ENCODE measurements around the gene ZNF776.
"Not testable (repeated sequence)": the region's sequence is repeated elsewhere in the genome, so short reads cannot be mapped to it uniquely, and the experiment has no call there.

The ZNF776 gene

GRCh38 chr19:57779220-57779845 lies 32.7 kb downstream of the ZNF776 start:
- no peak for DNase-seq

GRCh38 chr19:57786286-57786685 lies 39.7 kb downstream of the ZNF776 start:
- DNase-seq = no peak

DNA sequence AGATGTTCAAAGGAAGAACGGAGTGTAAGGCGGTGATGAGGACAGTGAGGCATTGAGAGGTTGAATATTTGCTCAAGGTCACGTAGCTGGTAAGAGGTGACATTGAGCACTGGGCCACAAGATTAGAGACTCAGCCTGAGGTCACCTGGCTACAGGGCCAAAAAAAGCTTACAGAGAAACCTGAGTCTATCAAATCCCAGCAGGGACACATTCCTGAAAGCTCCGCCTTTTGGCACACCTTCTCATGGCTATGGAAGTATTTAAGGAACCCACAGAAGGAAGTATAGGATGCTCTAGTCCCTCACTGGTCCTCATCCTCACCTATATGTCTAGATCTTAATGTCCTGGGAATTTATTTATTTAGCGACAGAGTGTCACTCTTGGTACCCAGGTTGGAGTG lies 40.3 kb downstream of the ZNF776 start:
- no peak for DNase-seq

DNA sequence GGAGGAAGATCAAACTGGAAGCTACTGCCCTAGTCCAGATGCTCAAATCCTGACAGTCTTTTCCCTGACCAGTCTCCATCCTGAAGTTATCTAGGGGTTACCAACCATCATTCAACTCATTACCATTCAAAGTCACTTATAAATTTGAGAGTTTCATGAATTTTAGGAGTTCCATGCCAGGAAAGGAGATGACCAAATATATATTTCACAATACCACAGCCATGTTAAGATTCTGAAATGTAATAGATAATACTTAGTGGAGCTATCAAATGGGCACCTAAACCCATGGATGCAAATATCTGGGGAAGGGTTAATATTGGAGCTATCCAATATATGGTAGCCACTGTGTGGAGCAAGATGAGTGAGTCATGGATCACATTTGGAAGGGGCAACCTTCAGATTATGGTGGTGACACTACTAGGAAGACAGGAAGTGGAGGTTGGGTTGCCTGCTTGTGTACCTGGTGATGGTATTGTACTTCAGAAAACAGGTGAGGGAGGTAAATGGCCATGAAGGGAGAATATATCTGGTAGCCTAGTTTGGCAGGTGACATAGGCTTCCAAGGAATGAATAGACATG lies 41.6 kb downstream of the ZNF776 start:
- DNase-seq = no peak

DNA sequence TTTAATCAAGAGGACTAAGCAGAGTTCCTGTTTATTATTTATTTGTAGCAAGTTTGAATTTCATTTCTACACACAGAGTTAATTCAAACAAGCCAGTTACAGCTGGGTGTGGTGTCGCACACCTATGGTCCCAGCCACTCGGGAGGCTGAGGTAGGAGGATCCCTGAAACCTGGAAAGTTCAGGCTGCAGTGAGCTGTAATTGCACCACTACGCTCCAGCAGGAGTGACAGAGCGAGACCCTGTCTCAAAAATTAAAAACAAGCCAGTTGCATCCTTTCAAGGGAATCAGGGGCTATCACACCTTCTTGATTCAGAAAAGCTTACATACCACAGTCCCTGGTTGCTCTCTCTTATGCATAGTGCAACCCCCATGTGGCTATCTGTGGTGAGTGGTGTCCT lies 42.7 kb downstream of the ZNF776 start:
- DNase-seq = no peak

DNA sequence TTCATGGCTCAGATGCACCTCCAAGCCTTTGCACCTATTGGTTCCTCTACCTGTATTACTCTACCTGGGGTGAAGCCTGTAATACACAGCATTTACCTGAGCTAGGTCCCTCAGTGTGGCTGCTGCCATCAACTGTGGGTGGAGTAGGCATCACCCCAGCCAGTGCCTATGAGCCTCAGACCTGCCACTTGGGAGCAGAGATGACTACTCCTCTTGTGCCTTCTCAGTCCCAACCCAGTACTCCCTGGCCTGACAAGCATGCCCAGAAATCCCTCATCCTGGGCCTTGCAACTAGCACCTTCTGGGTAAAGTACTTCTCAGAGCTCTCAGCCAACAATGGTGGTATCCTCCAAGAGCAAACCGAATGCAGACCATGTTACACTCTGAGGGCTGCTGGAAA lies 50.0 kb downstream of the ZNF776 start:
- not testable (repeated sequence) for DNase-seq

- no peak for DNase-seq
Measured at GRCh38 chr19:57800696-57801095, 54.1 kb downstream of the ZNF776 start.

GRCh38 chr19:57802269-57802668 lies 55.7 kb downstream of the ZNF776 start:
- no peak for DNase-seq

DNA sequence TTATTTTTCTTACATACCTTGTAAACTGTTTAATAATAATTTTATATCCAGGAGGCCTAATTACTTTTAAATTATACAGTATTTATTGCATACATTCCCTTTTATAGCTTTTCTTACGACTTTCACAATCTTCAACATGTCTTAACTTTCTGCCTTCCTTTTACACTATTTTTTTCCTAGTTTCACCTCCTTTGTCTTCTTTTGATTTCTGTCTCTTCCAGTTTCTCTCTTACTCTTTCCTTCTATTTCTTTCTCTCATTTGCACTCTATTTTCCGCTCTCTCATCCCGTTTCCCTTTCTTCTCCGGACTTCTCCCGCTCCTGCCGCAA lies 56.6 kb downstream of the ZNF776 start:
- no peak for DNase-seq

- no peak for DNase-seq
Measured at GRCh38 chr19:57803594-57804325, 57.1 kb downstream of the ZNF776 start.

DNA sequence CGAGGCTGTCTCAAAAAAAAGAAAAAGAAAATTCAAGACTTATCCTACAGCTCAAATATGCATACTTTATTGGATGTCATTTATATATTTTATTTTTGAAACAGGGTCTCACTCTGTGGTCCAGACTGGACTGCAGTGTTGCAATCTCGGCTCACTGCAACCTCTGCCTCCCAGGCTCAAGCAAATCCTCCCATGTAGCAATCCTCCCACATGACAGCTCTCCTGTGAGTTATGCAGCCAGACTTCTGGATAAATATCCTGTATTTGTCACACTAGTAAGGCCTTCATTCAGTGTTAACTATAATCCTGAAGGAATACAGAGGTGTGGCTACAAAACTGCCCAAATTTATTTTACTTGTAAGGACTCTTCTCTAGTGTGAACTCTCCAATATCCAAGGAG lies 60.9 kb downstream of the ZNF776 start:
- DNase-seq = no peak
